GM12872 (cell line): ENCODE results near the gene ELOVL5.

ENCODE experiments used
- CTCF ChIP-seq: IDR thresholded peaks from 3 replicates; pipeline ENCODE4 v1.5.1; 2011; ENCODE audit warnings: low read depth, mild to moderate bottlenecking, low read length, moderate library complexity; ENCODE audit not compliant: insufficient read depth

The ELOVL5 gene

GRCh38 chr6:53313784-53314400 lies 34.9 kb downstream of the ELOVL5 start:
- TF ChIP-seq CTCF, result no peak

GRCh38 chr6:53312355-53312754 lies 36.4 kb downstream of the ELOVL5 start:
- no peak for TF ChIP-seq CTCF

- TF ChIP-seq CTCF, result no peak
Measured at GRCh38 chr6:53311586-53311935, 37.2 kb downstream of the ELOVL5 start.

DNA sequence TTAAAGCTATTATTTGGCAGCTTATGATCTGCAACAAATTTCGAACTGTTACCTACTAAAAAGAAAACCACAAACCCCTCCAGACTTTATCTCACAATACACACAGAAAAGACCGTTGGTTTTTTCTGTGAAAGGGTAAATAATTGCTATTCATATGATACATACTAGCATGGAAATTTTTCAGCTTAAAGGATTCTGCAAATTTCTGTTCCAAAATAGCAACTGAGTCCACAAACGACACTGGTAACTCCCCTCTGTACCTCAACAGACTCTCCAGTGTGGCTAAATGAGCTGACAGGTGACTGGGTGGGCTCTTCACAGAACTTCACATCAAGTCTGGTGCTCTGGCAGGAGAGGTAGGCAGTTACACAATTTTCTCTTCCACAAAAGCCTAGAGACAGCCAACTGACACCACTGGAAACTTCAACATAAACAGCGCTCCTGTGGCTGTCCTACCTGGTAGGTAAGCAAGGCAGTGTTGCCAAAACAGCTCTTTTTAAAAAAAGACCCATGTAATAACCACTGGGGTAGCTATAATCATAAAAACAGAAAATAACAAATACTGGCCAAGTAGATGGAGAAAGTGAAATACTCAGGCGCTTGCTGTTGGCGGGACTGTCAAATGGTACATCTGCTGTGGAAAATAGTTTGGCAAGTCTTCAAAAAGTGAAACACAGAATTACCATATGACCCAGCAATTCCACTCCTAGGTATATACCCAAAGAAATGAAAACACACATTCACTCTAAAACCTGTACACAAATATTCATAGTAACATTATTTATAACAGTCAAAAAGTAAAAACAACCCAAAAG lies 37.8 kb downstream of the ELOVL5 start:
- no peak for TF ChIP-seq CTCF

- TF ChIP-seq CTCF, result no peak
Measured at GRCh38 chr6:53309901-53310300, 38.8 kb downstream of the ELOVL5 start.

GRCh38 chr6:53309059-53309900 lies 39.5 kb downstream of the ELOVL5 start:
- TF ChIP-seq CTCF, result no peak

DNA sequence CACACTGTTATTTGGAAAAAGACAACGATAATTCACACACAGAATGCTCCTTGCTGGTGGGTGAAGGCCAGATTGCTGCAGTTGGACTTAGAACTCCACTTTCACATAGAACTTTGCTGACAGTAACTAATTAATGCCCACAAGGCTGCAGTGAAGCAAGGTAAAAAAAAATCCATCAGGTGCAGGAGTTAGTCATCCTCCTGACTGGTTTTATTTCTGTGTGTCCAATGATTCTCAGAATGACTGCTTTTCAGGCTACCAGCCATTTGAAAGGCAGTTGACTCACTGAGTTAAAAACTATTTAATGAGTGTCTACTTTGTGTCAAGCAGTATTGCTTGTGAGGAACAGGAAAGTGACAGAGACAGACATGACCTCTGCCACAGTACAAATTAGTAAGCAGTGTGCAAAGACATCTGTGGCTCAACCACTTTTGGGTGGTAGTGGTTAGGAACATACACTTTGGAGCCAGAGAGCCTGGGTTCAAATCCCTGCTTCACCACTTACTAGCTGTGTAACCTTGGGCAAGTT lies 41.9 kb downstream of the ELOVL5 start:
- no peak for TF ChIP-seq CTCF
